H1 (cell line): ENCODE measurements around the gene P2RX5. TPM values are rescaled to one million over a fixed set of nuclear protein-coding genes. Genes with fewer than 3 reads are reported as not detected.

Experiments
- CTCF ChIA-PET: fragments of 300-600 bp; sonication (Branson Sonifier 250); formaldehyde crosslinking; loops from one replicate; lab custom pipeline; 2021; ENCODE audit not compliant: partially characterized antibody; lab: Charles Lee
- POLR2A ChIA-PET: fragments of 300-600 bp; sonication (Branson Sonifier 250); formaldehyde crosslinking; loops from one replicate; lab custom pipeline; 2021; ENCODE audit warnings: inconsistent platforms; ENCODE audit not compliant: partially characterized antibody; lab: Charles Lee
- DNase-seq, 2 experiments: peaks; one replicate each; pipeline versions ENCODE4 v3.0.0 to v3.0.0-alpha.2; 2010 to 2022; ENCODE audit warnings: low spot score in 2 of 2, low read depth in 1 of 2, mixed read lengths in 1 of 2
- FAIRE-seq: peaks from 2 replicates; lab custom pipeline; 2011; peaks lifted over from hg19 to GRCh38; lab: Jason Lieb, UNC
- H2AFZ ChIP-seq: 2 replicates; pipeline ENCODE4 v1.8.1; 2012; ENCODE audit warnings: low read length, inconsistent platforms
- H2AK5ac ChIP-seq: 2 replicates; pipeline ENCODE4 v1.6.1; 2013; ENCODE audit warnings: low read depth, low read length
- H2BK120ac ChIP-seq: replicated peaks from 2 replicates; pipeline ENCODE3; 2013; ENCODE audit warnings: low read depth, low read length, inconsistent platforms
- H2BK12ac ChIP-seq: 2 replicates; pipeline ENCODE4 v1.6.1; 2013; ENCODE audit warnings: low read depth, low read length
- H2BK15ac ChIP-seq: 2 replicates; pipeline ENCODE4 v1.6.1; 2013; ENCODE audit warnings: low read length
- H2BK20ac ChIP-seq: 2 replicates; pipeline ENCODE4 v1.6.1; 2013; ENCODE audit warnings: low read length
- H2BK5ac ChIP-seq: 2 replicates; pipeline ENCODE4 v1.6.1; 2013; ENCODE audit warnings: low read depth, low read length
- H3K14ac ChIP-seq: 2 replicates; pipeline ENCODE4 v1.6.1; 2013; ENCODE audit warnings: inconsistent platforms; ENCODE audit not compliant: insufficient read length
- H3K18ac ChIP-seq: 2 replicates; pipeline ENCODE4 v1.6.1; 2013; ENCODE audit warnings: low read length; ENCODE audit errors: extremely low read depth
- H3K23ac ChIP-seq: 2 replicates; pipeline ENCODE4 v1.6.1; 2013; ENCODE audit warnings: inconsistent platforms; ENCODE audit not compliant: insufficient read length
- H3K23me2 ChIP-seq: 2 replicates; pipeline ENCODE4 v1.6.1; 2013; ENCODE audit warnings: low read depth, low read length
- H3K27ac ChIP-seq: 2 replicates; pipeline ENCODE4 v1.6.1; 2011; ENCODE audit warnings: low read depth, low read length, inconsistent platforms
- H3K27me3 ChIP-seq, 4 experiments: replicated peaks in 1 of 4; 1 replicate in 1 of 4; 2 replicates in 3 of 4; pipeline versions ENCODE4 v1.6.1 to v1.8.1; 2011 to 2013; ENCODE audit warnings: low read length in 3 of 4, mild to moderate bottlenecking in 3 of 4, inconsistent platforms in 2 of 4, mixed read lengths in 2 of 4, moderate library complexity in 1 of 4; ENCODE audit not compliant: control insufficient read depth in 3 of 4, insufficient read depth in 3 of 4; ENCODE audit errors: extremely low read depth in 1 of 4
- H3K36me3 ChIP-seq, 4 experiments: 2 replicates each; pipeline versions ENCODE4 v1.6.1 to v1.8.1; 2011 to 2013; ENCODE audit warnings: mild to moderate bottlenecking in 4 of 4, low read length in 3 of 4, moderate library complexity in 2 of 4, control low read depth in 1 of 4, inconsistent platforms in 1 of 4; ENCODE audit not compliant: insufficient read depth in 4 of 4, control insufficient read depth in 2 of 4
- H3K4ac ChIP-seq: replicated peaks from 2 replicates; pipeline ENCODE3; 2013; ENCODE audit warnings: low read length, low read depth, mixed read lengths, inconsistent platforms; ENCODE audit not compliant: insufficient read length
- H3K4me1 ChIP-seq, 4 experiments: replicated peaks in 1 of 4; 1 replicate in 1 of 4; 2 replicates in 3 of 4; pipeline versions ENCODE4 v1.6.1 to v1.8.1; 2011 to 2013; ENCODE audit warnings: low read length in 3 of 4, inconsistent platforms in 2 of 4, mixed read lengths in 1 of 4; ENCODE audit not compliant: insufficient read depth in 4 of 4, control insufficient read depth in 3 of 4
- H3K4me2 ChIP-seq, 2 experiments: 2 replicates each; pipeline versions ENCODE4 v1.6.1 to v1.8.1; 2011 to 2013; ENCODE audit warnings: low read depth in 2 of 2, low read length in 2 of 2, control low read depth in 1 of 2, inconsistent platforms in 1 of 2, mild to moderate bottlenecking in 1 of 2; ENCODE audit not compliant: insufficient read depth in 1 of 2
- H3K4me3 ChIP-seq, 4 experiments: fragments of 200-600, 300-600 bp in 1 of 4; sonication (generic), shearing (Covaris generic), sonication (Bioruptor Twin) in 1 of 4; 2 replicates each; pipeline versions ENCODE4 v1.5.1 to v1.8.1; 2011 to 2016; ENCODE audit warnings: low read length in 4 of 4, low read depth in 3 of 4, control low read depth in 2 of 4, inconsistent platforms in 2 of 4, mild to moderate bottlenecking in 2 of 4, mixed read lengths in 1 of 4, moderate library complexity in 1 of 4; ENCODE audit not compliant: insufficient read depth in 2 of 4; ENCODE audit errors: extremely low read depth in 1 of 4
- H3K56ac ChIP-seq: replicated peaks from 2 replicates; pipeline ENCODE3; 2013; ENCODE audit warnings: low read depth, mild to moderate bottlenecking, mixed read lengths, low read length, inconsistent platforms; ENCODE audit not compliant: insufficient read length
- H3K79me1 ChIP-seq: 2 replicates; pipeline ENCODE4 v1.6.1; 2013; ENCODE audit warnings: low read depth, low read length, control low read depth
- H3K79me2 ChIP-seq, 2 experiments: 2 replicates each; pipeline versions ENCODE4 v1.6.1 to v1.8.1; 2012 to 2013; ENCODE audit warnings: low read length in 2 of 2, mild to moderate bottlenecking in 2 of 2, inconsistent platforms in 1 of 2; ENCODE audit not compliant: insufficient read depth in 2 of 2, control insufficient read depth in 1 of 2
- H3K9ac ChIP-seq, 4 experiments: replicated peaks in 1 of 4; 1 replicate in 1 of 4; 2 replicates in 3 of 4; pipeline versions ENCODE4 v1.6.1 to v1.8.1; 2011 to 2013; ENCODE audit warnings: low read depth in 3 of 4, low read length in 3 of 4, control low read depth in 2 of 4, mild to moderate bottlenecking in 2 of 4, moderate library complexity in 2 of 4, inconsistent platforms in 1 of 4; ENCODE audit errors: extremely low read depth in 1 of 4
- H3K9me3 ChIP-seq, 2 experiments: 2 replicates each; pipeline versions ENCODE4 v1.6.1 to v1.8.1; 2012 to 2013; ENCODE audit warnings: mild to moderate bottlenecking in 2 of 2, moderate library complexity in 2 of 2, control low read depth in 1 of 2, inconsistent platforms in 1 of 2, low read depth in 1 of 2, low read length in 1 of 2, mixed read lengths in 1 of 2; ENCODE audit not compliant: insufficient read depth in 2 of 2
- H4K20me1 ChIP-seq, 2 experiments: replicated peaks in 1 of 2; 2 replicates each; pipeline versions ENCODE3 to v1.8.1; 2011 to 2013; ENCODE audit warnings: inconsistent platforms in 2 of 2, low read length in 2 of 2, mild to moderate bottlenecking in 1 of 2; ENCODE audit not compliant: insufficient read depth in 2 of 2, control insufficient read depth in 1 of 2
- H4K5ac ChIP-seq: 2 replicates; pipeline ENCODE4 v1.6.1; 2013; ENCODE audit warnings: low read length, low read depth, mixed read lengths, inconsistent platforms; ENCODE audit not compliant: insufficient read length
- H4K8ac ChIP-seq: 2 replicates; pipeline ENCODE4 v1.8.0; 2013; ENCODE audit warnings: mild to moderate bottlenecking, moderate library complexity, low read length, inconsistent platforms; ENCODE audit not compliant: insufficient read depth; ENCODE audit errors: extremely low read depth
- H4K91ac ChIP-seq: replicated peaks from 2 replicates; pipeline ENCODE3; 2013; ENCODE audit warnings: low read length, mixed read lengths, inconsistent platforms; ENCODE audit not compliant: insufficient read length
- JUND ChIP-seq: IDR thresholded peaks from 2 replicates; pipeline ENCODE4 v1.6.1; 2011; ENCODE audit warnings: mild to moderate bottlenecking, improper control_type of control experiment, low read length
- USF2 ChIP-seq: IDR thresholded peaks from 2 replicates; pipeline ENCODE4 v1.6.1; 2011; ENCODE audit warnings: low read length, improper control_type of control experiment
- YY1 ChIP-seq: IDR thresholded peaks from 2 replicates; pipeline ENCODE4 v1.6.1; 2011; ENCODE audit warnings: low read depth, mild to moderate bottlenecking, low read length
- WGBS, 2 experiments: shearing (Covaris generic) in 1 of 2; methylation state at CpG; one replicate each; pipeline versions ENCODE4 v1.1.6 to v1.1.7; 2013 to 2015; ENCODE audit warnings: low lambda C conversion rate in 2 of 2, mixed read lengths in 2 of 2, inconsistent platforms in 1 of 2, low coverage in 1 of 2, missing lambda C conversion rate in 1 of 2; ENCODE audit not compliant: insufficient replicate concordance in 2 of 2, insufficient coverage in 1 of 2, insufficient read length in 1 of 2; ENCODE audit errors: extremely low coverage in 1 of 2, missing lambda C conversion rate in 1 of 2; 5-methylcytosine and 5-hydroxymethylcytosine counted together
- polyA plus RNA-seq, 7 experiments: library from polyadenylated mRNA; depleted of rRNA in 3 of 7; stranded (reverse) in 5 of 7; unstranded in 2 of 7; fragments of >200 nt in 5 of 7; fragments of 200-250 nt in 2 of 7; gene quantifications; 1 replicate in 5 of 7; 2 replicates in 1 of 7; 4 replicates in 1 of 7; pipeline versions ENCODE4 v1.2.1 to v1.2.3, GENCODE V29; 2011 to 2013; ENCODE audit warnings: missing spikeins in 2 of 7, mixed read lengths in 2 of 7
- total RNA-seq: library from RNA; stranded (reverse); fragmentation: NEBNext Ultra II Directional; extraction: Animal tissue kit (Norgen Biotek cat#: 25700); gene quantifications from 2 replicates; pipeline ENCODE4 v1.2.1, GENCODE V29; 2021

P2RX5 gene
- total and polyA plus RNA-seq, 2 of the 8 experiments (the other 6 are each of a cell fraction or from before 2014, with no cell fraction given): 12.0 to 15.6 TPM

- no peak overlapping the region for H4K5ac ChIP-seq
- peak overlapping the region; percentile 60; the same call in 1 of the 2 replicates for H3K18ac ChIP-seq
- no peak overlapping the region for H2BK20ac ChIP-seq
- no peak overlapping the region for H3K23ac ChIP-seq
- H3K27me3 ChIP-seq: no peaks in the 10 kb centered on the region
- no peak overlapping the region for H2BK15ac ChIP-seq
- no peak for FAIRE-seq
- H3K23me2 ChIP-seq: no peaks in the 10 kb centered on the region
- H4K8ac ChIP-seq: no peak overlapping the region
- no peaks in the 10 kb centered on the region for H3K79me1 ChIP-seq
- no peaks in the 10 kb centered on the region for H3K9me3 ChIP-seq
- no peak overlapping the region for H2BK120ac ChIP-seq
- H3K4me1 ChIP-seq: peaks cover 0 to 3% (median 0%) of the 10 kb centered on the region in 4 experiments; a peak in 3 of 7 replicates
- H2AK5ac ChIP-seq: no peak overlapping the region
- no peaks in the 10 kb centered on the region for H3K79me2 ChIP-seq
- no peak overlapping the region for H3K4ac ChIP-seq
- no peak overlapping the region for H3K4me2 ChIP-seq
- no peak overlapping the region for H3K9ac ChIP-seq
- no peaks in the 10 kb centered on the region for H3K36me3 ChIP-seq
- no peak overlapping the region for H2BK12ac ChIP-seq
- POLR2A ChIA-PET: no interaction called here
- H3K14ac ChIP-seq: no peak overlapping the region
- CTCF ChIA-PET: no interaction called here
- no peak overlapping the region for H2AFZ ChIP-seq
- no peak overlapping the region for H4K91ac ChIP-seq
- no peak overlapping the region for H3K4me3 ChIP-seq
- DNase-seq: peak in 1 of 2 experiments; percentile 41
- 95% methylated on average over 6 of the region's 13 CpGs; no CpG with 5 or more reads in 1 of the 2 experiments for WGBS, 2 experiments
- H4K20me1 ChIP-seq: peaks cover 0 to 4% of the 10 kb centered on the region in 2 experiments
- H3K27ac ChIP-seq: no peak overlapping the region
- no peak overlapping the region for H2BK5ac ChIP-seq
- H3K56ac ChIP-seq: no peak overlapping the region
- TF ChIP-seq JUND (no peak), YY1 (no peak), USF2 (no peak)
Measured at GRCh38 chr17:3685174-3685573, 10.8 kb downstream of the P2RX5 start.
